Measurements from ENCODE around the gene NEK9.

NEK9 gene

DNA sequence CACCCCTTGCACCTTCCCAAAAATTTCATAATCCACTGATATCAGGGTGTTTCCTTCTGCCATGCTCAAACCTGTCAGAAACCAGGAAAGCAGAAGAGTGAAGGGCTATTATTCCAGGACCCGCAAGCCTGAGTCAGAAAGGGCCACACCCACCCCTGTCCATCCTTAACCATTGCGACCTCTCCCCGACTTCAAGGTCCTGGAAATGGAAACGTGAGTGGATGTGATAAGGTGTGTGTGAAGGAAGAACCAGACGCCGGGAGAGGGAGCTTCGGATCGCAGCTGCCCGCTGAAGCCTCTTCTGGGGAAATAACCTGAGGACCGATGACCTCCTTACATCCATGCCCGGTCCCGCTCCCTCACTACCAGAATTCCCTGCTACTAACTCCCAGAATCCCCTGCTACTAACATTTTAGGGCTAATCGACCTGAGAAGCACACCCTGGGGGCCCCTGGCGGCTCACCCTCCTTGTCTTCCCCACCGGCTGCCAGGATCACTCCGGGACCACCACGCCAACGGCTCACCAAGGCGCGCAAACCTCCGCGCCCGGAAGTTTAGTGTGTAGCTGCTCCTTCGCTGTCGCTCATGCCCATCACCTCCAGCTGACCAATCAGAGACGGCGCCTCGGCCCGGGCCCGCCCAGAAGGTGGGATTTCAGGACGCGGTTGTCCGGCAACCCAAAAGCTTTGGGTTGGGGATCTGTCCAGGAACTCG is 63.2 kb downstream of the NEK9 start, which contains the start of gene ACYP1:
ACYP1 (minus strand) TSS at position 534 of the 714 bp plus-strand sequence; CDS start at position 63, 471 bp downstream.
- DNase-seq: peak; percentile 77 to 91 (median 82)

GRCh38 chr14:75063013-75063412 is 63.8 kb downstream of the NEK9 start:
- no peak for DNase-seq

DNA sequence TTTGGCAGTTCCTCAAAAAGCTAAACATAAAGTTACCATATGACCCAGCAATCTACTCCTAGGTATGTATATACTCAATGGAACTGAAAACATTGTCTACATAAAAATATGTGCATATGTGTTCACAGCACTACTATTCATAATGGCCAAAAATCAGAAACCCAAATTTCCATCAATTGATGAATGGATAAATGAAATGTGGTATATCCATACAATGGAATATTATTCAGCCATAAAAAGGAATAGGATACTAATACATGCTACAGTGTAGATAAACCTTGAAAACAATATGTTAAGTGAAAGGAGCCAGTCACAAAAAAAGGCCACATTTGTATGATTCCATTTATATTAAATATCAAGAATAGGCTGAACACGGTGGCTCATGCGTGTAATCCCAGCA is 66.4 kb downstream of the NEK9 start:
- no peak for DNase-seq

DNA sequence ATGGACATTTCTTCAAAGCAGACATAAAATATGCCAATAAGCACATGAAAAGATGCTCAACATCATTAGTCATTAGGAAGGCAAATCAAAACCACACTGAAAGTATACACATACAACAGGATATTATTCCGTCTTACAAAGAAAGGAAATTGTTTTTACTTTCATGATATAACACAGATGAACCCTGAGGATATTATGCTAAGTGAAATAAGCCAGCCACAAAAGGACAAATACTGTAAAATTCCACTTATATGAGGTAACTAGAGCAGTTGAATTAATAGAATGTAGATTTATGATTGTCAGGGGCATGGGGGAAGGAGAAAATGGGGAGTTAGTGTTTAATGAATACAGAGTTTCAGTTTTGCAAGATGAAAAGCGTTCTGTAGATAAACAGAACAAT is 67.2 kb downstream of the NEK9 start:
- no peak for DNase-seq

DNA sequence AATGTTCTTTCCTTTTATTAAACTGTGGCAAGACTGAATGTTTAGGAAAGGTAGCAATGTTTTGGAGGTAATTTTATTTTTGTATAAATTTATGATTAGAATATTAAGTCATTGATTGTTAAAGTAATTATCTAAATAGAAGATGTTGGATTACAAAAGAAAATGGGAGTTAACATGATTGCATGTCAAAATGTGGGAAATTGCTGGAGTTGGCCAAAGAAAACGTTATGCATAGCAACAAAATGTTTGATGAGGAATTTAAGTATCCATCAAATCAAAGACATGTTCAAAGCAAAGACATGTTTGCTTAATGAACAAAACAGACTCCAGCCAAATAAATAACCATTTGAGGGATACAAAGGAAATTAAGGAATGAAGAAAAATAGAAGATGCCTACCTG is 72.4 kb downstream of the NEK9 start:
- no peak for DNase-seq

DNA sequence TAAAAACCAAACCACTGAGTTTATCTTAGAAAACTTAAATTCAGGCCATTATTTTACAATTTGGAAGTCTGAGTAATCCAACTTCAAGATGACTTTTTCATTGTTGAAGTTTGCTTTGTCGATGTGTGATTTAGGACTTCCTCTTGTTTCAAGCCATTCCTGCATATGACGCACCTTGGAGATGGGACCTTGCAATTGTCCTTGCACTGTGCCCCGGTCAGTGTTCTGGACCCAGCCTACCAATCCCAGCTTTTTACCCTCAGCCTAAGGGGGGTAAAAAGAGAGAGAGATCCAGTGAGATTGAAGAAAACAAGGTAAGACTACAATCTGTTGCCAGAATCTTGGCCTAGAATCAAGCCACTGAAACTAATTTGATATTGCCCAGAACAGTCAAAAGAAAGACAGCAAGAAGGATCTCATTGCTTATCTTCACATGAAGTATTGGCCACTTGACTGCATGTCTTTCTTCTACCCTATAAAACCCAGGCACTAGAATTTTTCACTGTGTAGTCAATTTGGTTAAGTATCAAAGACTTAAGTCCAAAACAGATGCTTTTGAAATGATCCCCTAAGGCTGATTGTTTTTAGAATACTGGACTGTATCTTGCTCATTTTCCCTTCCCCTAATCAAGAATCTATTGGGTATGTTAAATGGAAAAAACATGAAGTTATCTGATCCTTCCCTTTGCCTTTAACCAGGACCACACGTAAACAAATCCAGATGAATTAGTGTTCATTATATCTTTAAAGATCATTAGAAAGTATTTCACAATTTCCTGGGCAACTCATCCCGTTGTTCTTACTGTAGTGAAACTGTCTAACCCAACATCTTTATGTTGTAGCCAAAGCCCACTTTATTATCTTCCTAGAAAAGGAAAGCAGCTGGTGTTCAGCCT is 73.2 kb downstream of the NEK9 start:
- no peak for DNase-seq

DNA sequence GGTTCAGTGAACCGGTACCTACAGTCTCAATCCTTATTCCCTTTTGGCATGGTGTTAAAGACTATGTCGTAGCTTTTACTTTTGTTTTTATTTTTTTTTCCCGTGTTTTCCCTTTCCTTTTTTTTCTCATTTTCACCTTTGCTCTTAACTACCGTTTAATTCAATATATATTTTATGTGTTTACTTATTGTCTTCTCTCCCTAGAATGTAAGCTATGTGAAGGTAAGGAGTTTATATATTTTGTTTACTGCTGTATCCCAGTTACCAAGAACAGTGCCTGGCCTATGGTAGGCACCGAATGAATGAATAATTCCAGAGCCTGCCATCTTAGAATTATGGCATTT is 75.3 kb downstream of the NEK9 start:
- DNase-seq: no peak

DNA sequence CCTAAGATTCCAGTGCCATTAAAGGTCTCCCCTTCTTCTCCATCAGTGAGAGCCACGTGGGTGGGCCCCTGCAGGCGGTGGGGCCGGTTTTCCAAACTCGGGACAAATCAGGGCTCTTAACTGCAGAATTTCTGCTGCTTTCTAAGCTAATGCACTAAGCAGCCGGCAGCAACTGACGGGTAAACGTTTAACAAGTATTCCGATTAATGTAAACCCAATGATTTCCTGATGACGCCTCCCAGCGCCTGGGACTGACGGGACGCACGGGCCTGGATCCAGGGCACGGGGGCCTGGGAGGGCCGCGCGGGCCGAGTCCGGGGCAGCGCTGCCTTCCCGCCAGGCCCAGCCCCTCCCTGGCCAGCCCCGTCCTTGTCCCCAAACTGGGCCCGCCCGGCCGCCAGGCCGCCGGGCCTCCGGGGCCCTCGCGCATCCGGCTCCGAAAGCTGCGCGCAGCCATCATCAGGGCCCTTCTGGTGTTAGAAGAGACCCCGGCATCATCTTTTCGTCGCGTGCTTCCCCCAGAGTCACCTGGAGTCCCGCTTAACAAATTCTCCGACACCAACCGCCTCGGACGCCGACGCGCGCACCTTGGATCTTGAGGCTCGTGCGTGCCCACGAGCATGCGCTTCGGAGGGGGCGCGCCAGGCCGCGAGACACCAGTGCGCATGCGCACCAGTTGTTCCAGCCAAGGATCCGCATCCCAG is 75.8 kb downstream of the NEK9 start, which contains the start of gene MLH3:
MLH3 (minus strand) TSS at position 616 of the 704 bp plus-strand sequence. CDS start 1,812 bp downstream, outside the sequence.
- peak; percentile 63 to 85 (median 72) for DNase-seq

- no peak for DNase-seq
These were observed 77.1 kb downstream of the NEK9 start for GRCh38 chr14:75049731-75050201.

DNA sequence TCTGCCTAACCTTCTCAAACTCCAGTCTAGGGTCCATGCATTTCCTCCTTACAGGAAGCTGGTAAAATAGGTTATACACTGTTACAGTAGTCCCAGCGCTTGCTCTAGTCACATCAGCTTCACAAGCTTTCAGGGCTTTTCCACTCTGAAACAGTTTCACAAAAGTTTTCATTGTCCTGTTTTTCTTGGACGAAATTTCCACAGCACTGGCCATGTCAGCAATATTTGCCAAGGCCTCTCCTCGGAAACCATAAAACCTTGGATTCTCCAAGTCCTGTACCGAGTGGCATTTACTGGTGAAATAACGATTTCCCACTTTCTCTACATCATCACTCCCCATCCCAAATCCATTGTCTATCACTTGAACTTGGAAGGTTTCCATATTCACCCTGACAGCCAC is 77.7 kb downstream of the NEK9 start:
- DNase-seq: no peak

- no peak for DNase-seq
These were observed 78.7 kb downstream of the NEK9 start for GRCh38 chr14:75048101-75048500.

GRCh38 chr14:75047506-75047905 is 79.3 kb downstream of the NEK9 start:
- DNase-seq: no peak

DNA sequence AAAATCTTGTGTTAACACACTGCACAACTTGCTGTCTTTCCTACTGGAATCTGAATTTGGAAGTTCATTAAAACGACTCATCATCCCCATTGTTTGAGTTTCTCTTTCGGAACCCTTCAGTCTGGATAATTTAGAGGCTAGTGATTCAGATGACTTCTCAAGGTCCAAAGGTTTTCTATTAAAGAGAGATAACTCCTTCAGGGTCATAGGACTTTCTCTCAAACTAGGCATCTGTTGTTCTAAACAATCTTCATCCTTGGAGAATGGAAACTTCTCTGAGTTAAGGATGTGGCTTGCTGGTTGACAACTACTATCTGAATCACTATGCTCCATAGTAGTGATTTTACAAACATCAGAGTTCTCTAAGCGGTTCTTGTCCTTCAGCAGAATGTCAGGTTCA is 79.9 kb downstream of the NEK9 start:
- DNase-seq: peak in 1 of 5 donors; percentile 22

DNA sequence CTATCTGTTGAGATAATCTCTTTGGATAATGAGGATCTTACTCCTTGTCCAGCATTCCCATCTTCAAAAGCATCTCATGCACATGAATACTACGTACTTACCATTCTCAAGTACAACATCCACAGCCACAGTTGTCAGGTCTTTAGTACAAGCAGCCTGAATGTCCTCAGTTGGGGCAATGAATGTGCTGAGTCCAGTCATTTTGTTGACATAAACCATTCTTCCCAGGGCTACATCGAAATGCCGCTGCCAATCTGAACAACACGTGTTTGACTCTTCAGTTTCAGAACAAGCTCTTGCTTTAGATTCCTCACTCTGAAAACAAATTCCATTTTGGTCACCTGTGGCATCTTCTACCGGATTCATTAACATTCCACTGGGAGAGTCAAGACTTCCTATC is 80.6 kb downstream of the NEK9 start:
- no peak for DNase-seq

- no peak for DNase-seq
These were observed 82.1 kb downstream of the NEK9 start for GRCh38 chr14:75044752-75045151.

DNA sequence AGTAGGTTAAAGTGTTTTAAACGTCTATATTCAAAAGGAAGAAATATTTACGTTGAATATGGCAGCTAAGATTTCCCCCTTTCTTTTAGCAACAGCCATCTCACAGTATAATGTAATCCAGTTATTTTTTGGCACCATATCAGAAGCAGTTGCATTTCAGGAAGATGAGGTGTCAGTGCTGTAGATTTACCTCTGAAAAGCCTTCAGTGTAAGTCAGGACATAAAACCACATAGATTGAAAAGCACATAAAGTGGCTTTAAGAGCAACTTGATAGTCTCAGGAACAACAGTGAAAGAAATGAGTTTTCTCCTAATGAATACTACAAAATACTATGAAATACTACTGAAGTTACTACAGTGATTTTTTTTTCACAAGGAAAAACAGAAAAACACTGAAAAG is 82.5 kb downstream of the NEK9 start:
- no peak for DNase-seq

DNA sequence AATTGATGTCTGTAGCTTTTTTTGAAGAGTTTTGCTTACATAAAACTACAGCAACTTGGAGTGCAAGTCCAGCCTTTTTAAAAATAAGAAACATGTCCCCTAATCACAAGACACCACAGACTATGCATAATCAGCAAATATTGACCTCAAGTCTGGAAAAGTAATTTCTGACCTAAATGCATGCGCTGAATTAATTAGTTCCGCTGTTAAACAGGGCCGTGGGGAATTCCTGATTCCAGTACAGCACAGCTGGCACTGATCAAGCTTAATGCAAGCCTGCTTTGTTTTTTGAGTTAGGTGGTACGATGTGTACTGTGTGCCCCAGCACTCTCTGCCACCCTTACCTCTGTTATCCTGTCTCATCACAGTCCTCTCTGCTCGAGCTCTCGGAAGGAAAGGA is 84.8 kb downstream of the NEK9 start:
- DNase-seq: no peak

DNA sequence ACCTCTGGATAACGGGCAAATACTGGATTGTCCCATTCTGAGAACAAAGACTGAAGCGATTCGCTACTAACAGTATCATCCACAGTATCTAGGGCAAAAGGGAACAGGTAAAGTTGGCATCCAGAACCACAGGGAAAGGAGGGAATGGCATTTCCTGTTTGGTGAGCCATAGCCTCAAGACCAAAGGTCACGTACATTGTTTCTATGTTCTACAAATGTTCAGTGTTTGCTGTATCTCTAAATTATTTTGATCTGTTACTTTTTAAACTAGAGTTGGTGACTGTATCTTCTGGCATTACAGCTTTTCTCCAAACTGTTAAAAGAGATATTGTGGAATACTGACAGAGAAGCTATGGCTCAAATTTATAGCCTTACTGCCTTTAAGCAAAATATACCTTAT is 85.2 kb downstream of the NEK9 start:
- DNase-seq: no peak

GRCh38 chr14:75040959-75041358 is 85.9 kb downstream of the NEK9 start:
- DNase-seq: no peak

DNA sequence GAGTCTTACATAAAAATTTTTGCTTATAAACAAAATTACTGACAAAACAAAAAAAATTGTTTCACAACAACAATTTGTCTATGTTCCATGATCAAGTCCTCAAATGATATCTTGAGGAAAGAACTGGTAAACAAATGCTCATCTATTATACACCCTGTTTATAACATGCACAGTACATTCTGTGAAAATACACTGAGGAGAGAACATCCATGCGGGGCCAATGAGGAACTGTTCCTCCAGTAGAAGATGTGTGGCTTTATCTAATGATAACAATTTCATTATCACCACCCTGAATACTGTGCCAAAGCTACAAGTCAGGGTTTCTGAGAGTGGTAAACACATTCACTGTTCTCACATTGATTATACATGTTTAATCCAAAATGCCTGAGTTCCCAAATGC is 86.3 kb downstream of the NEK9 start:
- no peak for DNase-seq

- DNase-seq: no peak
These were observed 93.9 kb downstream of the NEK9 start for GRCh38 chr14:75032939-75033338.

DNA sequence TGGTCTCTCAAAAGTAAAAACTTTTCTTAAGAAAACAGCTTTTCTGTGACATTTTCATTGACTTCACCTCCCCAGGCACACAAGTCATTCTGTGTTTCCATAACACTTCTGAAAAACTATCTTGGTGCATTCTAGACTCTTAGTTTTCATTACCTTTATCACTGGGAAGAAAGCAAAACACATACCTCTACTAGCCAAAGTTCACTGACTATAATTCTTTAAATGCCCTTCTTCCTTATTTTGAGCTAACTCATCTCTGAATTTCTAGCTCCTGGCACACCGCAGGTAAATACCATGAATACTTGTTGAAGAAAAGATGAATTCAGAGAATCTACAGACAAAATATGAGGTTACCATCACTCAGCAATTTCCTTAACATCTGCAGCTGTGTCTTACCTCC is 96.7 kb downstream of the NEK9 start:
- DNase-seq: no peak

All from T-helper 1 cell (primary cell).